ENCODE results near the gene USP8.

DNA sequence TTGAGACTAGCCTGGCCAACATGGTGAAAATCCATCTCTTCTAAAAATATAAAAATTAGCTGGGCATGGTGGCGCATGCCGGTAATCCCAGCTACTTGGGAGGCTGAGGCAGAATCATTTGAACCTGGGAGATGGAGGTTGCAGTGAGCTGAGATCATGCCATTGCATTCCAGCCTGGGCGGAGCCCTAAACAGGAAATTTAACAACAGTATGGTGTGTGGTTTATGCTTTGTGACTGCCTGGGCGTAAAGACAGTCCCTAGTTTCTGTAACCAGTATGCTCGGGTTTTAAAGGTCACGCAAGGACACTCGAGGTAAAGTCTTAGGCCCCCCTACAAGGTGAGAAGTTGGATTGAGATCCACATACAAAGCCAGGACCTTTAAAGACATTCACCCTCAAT, 78.9 kb downstream of the USP8 start:
- TF ChIP-seq CTCF (IDR thresholded peaks at IDR 0.05; ENCODE audit: low read length), result no peak
- TF ChIP-seq EZH2 (optimal IDR thresholded peaks at IDR 0.05; ENCODE audit: low read depth, low read length), result no peak
- no peak for TF ChIP-seq EZH2phosphoT487 (IDR thresholded peaks at IDR 0.05; ENCODE audit: low read length)
